GM19025 (cell line): ENCODE data around the gene YIPF3.
A peak's percentile ranks its signal among the peaks of the same experiment; 100 is the strongest.
"Not testable (repeated sequence)": the region's sequence is repeated elsewhere in the genome, so short reads cannot be mapped to it uniquely, and the experiment has no call there.

Source experiments
- ATAC-seq: cut with Tn5 transposase; IDR thresholded peaks from one replicate; pipeline ENCODE4 v1.9.1; 2021; ENCODE audit warnings: mild to moderate bottlenecking, low read depth, moderate library complexity; ENCODE audit not compliant: unreplicated experiment

The YIPF3 gene

DNA sequence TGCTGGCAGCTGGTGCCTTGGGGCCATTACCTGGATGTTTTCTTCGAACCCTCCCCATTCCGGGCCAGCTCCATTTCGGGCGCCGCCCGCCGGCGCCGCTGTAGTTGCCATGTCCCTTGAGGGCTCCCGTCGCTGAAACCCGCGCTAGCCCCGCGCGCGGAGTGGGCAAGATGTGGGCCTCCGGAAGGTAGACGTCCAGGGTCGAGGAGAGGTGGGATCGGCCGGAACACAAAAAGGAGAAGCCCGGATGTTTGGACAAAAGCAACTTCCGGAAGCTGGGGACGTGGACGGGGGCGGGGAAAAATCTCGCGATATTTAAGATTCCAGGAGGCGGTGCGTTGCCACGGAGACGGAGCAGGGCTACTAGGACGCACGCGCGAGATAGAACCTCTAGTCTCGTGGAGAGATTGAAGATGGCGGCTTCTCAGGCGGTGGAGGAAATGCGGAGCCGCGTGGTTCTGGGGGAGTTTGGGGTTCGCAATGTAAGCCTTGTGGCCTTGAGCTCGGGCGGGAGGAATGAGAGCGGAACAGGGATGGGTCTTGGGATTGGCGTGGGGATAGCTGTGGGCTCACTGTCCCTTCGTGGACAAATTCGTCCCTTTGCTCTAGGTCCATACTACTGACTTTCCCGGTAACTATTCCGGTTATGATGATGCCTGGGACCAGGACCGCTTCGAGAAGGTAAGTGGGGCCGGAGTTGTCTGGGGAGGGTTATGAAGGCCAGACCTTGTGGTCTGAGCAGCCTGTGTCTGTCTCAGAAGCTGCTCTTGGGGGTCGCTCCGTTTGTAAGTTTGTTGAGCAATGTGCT, at the start of gene YIPF3, which contains the start of gene POLR1C:
Gene YIPF3, minus strand, starts transcription at position 230 of the 808 bp plus-strand sequence. Its CDS starts 119 bp downstream, at position 111.
Gene POLR1C, plus strand, starts transcription at position 393 of the 808 bp plus-strand sequence. Its CDS starts 21 bp downstream, at position 414.
- peak; percentile 79 for ATAC-seq

DNA sequence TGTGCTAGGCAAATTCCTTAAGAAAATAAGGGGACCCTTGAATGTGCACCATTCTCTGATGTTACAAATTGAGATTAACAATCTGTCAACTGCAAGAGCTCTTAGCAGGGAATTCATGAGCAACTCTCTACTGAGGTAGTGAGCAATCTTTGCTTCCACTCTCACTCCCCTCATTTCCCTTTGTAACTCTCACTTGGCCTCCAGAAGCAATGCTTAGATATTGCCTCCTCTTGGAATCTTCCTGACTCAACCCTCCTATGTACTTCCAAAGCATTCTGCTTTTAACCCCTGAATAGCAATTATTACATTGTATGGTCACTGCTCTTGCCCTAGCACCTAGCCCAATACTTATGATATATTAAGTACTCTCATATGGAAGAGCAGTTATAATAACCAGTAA, 42.6 kb upstream of the YIPF3 start:
- ATAC-seq, result no peak

DNA sequence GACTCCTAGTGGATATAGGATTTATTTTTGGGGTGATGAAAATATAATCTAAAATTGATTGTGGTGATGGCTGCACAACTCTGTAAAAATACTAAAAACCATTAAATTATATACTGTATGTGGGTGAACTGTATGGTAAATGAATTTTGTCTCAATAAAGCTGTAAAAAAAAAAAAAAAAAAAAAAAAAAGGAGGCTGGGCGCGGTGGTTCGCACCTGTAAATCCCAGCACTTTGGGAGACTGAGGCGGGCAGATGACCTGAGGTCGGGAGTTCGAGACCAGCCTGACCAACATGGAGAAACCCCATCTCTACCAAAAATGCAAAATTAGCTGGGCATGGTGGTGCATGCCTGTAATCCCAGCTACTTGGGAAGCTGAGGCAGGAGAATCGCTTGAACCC, 40.9 kb upstream of the YIPF3 start:
- not testable (repeated sequence) for ATAC-seq

DNA sequence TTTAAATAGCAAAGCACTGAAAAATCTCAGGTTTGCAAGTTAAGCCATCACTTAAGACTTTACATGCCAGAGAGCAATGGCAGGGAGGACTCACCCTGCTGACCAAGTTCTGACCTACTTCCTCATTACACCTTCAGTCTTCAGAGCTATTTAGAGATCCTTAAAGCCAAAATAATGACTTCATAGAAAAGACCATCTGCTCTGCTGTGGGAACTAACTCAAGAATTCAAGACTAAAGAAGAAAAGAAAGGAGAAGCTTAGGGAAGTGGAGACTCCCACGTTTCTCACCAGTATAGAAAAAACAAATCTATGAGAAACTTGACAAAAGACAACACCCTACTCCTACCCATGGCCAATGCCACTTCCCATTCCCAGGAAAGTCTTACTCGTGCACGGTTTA, 30.5 kb upstream of the YIPF3 start:
- ATAC-seq, result no peak

DNA sequence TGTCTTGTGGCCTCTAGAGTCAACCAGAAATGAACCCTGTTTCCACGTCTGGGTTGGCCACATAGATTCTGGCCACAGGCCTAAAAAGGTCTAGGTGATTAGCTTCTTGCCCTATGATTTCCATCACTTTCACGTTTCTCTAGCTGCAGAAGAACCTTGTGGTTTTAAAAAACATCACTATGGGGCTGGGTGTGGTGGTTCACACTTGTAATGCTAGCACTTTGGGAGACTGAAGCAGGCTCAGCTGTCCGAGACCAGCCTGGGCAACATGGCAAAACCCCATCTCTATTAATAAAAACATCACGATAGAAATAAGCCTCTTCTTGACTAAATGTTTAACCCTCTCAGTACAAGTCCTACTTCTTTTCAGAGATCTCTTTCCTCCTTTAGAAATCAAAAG, 27.7 kb upstream of the YIPF3 start:
- no peak for ATAC-seq

DNA sequence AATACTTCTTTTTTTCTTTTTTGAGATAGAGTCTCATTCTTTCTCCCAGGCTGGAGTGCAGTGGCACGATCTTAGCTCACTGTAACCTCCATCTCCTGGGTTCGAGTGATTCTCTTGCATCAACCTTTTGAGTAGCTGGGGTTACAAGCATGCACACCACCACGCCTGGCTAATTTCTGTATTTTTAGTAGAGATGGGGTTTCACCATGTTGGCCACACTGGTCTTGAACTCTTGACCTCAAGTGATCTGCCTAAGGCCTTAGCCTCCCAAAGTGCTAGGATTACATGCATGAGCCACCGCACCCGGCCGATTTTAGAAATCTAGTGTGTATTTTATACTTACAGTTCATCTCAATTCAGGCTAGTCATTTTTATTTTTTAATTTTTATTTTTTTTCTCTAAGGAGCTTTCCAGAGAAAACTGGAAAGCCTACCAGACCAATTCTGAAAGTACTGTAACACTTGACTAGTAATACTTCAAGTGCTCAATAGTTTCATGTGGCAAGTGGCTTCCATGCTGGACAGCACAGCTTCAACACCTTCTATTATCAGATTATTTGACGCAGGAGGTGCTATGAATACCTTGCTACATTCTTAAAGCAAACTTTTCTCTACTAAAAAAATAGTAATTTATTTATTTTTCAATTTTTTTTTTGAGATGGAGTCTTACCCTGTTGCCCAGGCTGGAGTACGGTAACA, 25.2 kb upstream of the YIPF3 start:
- ATAC-seq, result no peak

DNA sequence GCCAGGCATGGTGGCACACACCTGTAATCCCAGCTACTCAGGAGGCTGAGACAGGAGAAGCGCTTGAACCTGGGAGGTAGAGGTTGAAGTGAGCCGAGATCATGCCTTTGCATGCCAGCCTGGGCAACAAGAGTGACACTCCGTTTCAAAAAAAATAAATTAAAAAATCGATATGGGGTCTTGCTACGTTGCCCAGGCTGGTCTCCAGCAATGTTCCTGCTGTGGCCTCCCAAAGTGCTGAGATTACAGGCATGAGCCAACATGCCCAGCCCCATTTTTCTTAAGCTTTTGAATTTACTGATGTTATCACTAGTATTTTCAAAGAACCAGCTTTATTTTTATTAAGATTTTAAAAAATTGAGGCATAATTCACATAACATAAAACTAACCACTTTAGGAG, 23.8 kb upstream of the YIPF3 start:
- no peak for ATAC-seq

DNA sequence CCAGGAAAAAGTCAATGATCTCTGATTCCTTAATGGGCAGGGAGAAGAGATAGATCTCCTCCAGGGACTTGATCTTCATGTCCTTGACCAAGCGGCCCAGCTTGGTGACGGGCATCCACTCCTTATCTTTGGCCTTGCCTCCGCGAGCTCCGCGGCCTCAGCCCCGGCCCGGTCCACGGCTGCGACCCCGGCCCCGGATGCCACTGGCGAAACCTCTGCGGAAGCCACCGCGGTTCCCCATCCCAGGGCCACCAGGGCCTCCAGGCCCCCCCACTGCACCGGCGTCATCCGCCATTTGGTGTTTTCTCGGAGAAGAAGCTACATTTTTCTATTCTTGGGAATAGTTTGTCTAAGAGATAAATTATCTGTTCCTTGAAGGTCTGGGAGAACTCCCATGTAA, 22.7 kb upstream of the YIPF3 start:
- not testable (repeated sequence) for ATAC-seq

DNA sequence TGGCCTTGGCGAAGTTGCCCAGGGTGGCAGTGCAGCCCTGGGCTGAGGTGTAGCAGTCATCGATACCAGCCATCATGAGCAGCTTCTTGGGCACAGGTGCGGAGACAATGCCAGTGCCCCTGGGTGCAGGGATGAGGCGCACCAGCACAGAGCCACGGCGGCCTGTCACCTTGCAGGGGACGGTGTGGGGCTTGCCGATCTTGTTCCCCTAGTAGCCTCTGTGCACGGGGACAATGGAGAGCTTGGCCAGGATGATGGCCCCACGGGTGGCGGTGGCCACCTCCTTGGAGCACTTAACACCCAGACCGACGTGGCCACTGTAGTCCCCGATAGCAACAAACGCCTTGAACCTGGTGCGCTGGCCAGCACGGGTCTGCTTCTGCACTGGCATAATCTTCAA, 22.3 kb upstream of the YIPF3 start:
- ATAC-seq, result not testable (repeated sequence)

DNA sequence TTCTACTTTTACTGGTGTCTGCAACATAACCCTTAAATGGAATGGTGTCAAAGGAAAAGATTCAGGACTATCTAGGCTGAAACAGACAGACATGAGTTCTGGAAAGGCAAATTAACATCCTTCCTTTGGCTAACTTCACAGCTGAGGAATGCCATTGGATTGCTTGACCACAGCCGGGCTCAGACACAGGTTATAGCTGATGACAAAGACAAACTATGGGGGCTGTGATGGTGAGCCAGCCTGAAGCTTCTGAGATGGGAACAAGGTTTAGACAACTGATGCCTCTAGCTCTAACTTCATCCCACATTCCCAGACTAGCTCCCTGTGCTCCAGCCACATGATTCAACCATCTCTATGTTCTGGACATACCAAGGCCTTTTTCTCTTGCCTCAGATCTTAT, 15.5 kb upstream of the YIPF3 start:
- no peak for ATAC-seq

DNA sequence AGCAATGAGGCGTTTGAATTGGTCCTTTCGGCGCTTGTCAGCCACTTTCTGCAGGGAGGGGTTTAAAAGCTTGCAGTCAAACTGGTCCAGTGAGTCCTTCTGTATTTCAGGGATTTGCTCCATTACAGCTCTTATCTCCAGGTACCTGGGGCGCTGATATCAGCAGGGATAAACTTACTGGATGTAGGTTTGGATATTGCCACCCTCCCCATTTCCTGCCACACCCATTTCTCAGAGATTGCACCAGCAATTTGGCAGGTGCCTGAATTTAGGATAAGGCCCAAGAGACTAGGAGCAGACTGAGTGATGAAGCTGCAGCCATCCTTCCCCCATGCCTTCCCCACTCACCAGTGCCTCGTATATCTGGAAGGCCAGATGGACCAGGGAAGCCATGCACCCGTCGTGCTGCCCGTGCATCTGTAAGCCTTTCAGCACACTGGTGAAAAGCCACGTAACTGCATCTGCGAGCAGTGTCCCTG, 7.8 kb upstream of the YIPF3 start:
- no peak for ATAC-seq

DNA sequence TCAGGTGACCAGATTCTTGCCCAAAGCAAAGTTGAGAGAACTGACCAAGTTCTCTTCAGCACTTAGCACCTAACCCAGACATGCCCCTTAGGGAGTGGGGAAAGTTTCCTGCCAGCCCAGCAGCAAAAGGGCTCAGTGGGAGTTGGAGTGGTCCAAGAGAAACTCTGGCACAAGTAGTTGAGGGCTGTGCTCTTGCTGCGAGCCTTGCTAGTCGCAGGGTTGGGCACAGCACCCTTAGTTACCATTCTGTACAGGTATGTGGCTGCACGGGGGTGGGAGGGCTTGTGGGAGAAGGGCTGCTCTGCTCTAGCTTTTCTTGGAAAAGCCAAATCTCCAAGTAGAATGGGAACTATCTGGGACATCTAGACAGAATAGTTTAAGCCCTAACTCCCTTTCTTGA, 6.6 kb upstream of the YIPF3 start:
- no peak for ATAC-seq

DNA sequence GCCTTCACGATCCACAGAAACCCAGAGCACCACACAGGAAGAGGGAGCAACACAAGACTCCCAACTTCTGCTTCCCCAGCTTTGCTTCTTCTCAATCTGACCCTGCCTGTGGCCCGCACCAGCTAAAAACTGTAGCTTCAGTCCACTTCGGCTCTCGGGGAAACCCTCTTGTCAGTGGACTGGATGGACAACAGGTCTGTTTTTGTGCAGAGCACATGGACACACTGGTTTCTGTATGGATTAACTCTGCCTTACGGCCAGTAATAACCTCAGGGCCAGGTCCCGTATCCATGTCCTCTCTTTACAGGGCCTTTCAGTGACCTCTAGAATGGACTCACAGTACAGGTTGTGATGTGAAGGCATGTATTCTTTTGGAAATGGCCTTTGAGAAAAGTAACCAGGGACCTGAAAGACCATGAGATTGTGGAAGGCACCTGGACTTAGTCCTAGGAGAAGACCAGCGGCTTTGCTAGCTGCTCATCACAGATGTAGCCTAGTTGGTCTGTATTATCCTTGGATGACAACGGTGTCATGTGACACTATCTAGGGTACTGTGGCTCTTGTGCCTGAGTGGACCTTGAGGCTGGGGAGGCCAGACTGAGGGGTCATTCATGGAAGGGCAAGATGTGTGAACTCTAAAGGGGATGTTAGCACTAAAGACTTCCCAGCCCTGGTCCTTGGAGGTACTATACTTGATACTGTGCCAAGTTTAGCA, 6.0 kb upstream of the YIPF3 start:
- ATAC-seq, result no peak

DNA sequence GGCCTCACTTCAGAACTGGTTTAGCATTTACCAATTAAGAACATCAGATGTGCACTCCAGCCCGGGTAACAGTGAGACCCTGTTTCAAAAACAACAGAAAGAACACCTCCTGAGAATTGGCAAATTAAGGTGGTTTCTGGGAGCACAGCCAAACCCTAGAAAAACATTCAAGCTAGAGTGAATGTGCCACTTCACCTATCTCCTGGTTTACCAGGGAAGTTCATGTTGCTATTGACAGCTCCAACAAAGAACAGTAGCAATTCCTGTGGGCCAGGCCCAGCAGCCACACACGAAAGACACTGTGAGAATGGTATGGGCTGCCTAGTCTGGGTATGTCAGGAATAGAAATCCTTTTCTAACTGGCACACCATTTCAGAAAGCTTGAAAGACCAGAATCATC, 5.1 kb upstream of the YIPF3 start:
- ATAC-seq, result no peak

DNA sequence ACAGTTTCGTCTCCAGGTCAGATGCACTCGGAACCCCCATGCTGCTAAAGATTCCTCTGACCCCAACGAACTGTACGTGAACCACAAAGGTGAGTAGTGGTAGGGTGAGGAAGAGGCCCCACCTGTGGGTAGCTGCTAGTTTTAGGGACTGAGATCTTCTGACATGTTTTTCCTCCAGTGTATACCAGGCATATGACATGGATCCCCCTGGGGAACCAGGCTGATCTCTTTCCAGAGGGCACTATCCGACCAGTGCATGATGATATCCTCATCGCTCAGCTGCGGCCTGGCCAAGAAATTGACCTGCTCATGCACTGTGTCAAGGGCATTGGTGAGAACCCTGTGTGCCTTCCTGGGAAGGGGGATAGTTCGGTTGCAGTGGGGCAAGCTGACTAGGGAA, 3.4 kb upstream of the YIPF3 start:
- ATAC-seq, result no peak

DNA sequence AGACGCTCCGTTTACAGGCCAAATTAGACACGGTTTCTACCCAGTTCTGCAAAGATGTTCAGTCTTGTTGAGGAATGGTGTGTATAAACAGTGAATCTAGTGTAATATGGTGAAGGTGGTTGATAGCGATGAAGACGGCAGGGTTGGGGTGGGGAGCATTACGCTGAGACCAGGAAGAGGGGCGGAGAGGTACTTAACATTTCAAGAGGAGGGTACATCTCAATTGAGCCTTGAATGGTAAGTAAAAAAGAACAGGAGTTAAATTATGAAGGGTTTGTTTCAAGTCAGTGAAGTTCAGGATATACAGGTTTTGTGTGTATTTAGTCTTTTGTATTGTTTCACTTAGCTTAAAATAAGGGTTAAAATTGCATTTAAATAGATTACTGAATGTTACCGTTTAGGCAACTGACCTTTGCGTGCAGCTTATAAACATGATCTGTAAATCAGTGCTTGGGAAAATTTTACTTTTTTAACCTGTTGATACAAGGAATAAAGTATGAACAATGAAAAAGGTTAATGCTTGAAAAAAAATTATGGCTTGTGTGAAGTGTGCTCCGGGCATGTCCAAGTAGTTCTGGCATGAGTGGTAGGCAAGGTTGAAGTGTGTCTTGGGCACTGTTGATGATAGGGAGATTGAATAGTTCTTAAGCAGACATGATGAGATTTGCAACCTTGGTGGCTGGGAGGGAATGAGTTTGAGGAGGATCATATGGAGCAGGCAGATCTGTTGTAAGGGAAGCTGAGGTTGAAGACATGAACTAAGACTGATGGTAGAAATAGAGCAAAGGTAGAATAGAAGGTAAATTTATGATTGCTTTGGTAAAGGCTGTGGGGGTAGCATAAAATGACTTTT, 1.0 kb upstream of the YIPF3 start:
- no peak for ATAC-seq

DNA sequence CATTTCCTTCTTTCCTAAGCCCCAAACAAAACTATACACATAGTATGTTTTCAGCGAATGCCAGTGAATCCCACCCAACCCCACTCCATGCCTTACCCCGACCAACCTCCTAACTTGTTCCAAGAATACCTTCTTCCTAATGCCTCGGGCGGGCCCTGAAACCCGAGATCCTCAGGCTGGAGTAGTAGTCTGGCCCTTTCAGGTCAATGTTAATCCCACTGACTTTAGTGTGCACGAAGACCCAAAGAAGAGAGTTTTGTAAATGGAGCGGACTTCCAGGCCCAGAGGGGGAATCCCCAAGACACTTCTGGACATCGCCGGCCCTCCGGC, 394 bp downstream of the YIPF3 start:
- no peak for ATAC-seq

DNA sequence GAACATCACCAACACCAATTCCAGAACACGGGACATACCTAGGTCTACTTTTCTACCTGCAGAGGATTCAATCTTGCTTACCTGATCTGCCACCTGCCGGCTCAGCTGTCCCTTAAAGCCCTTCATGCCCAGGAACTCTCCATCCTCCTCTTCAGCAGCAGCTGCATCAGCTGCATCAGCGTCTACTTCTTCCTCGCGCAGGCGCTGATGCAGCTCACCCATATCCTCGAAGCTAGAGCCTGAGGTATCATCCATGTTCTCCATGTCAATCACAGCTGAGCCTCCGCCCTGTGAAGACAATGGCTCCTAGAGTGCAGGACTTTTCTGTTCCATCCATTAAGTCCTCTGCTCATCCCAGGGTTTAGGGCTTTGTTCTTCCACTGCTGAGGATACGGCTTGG, 918 bp downstream of the YIPF3 start:
- no peak for ATAC-seq

DNA sequence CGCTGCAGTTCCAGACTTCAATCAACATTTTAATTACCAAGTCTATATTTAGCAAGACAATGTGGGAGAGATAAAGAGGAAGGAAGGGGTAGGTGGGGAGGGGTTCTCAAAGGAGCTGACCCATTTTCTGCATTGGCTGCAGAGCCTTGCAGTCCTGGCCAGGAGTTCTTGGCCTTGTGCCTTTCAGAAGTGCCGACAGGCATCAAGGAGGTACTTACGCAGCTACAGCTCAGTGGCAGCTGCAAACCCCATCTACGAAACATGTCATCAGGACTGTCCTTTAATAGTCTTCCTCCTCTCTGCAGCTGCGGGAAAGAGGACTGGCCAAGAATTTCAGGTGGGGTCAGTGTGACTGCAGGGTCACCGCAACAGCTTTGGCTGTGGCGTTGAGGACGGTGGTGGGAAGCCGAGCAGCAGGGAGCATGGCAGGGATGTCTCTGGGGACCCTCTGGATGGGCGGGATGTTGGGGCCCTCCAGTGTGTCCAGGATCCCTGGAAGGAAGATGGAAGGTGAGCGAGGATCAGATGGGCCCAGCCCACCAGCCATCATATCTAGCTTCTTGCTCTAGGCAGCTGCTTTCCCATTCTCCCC, 4.8 kb downstream of the YIPF3 start:
- ATAC-seq, result no peak

DNA sequence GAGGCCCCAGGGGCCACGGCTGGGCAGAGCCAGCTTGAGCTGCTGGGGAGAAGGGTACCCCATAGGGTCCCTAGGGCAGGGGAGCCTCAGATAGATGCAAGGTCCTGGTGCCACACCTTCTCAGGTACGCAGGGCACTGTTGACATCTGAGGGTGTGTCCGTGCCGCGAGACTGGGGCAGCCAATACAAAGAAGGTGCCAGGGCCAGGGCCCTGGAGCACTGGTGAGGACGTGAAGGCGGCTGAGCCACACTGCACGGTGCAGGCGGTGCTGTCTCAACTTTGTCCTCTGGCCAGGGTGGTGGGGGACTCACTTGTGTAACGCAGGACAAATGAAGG, 5.9 kb downstream of the YIPF3 start:
- ATAC-seq, result no peak
